ENCODE measurements around the gene FREM2.

- TF ChIP-seq POLR2A (IDR thresholded peaks at IDR 0.05): no peak
- TF ChIP-seq, protein P1, sequence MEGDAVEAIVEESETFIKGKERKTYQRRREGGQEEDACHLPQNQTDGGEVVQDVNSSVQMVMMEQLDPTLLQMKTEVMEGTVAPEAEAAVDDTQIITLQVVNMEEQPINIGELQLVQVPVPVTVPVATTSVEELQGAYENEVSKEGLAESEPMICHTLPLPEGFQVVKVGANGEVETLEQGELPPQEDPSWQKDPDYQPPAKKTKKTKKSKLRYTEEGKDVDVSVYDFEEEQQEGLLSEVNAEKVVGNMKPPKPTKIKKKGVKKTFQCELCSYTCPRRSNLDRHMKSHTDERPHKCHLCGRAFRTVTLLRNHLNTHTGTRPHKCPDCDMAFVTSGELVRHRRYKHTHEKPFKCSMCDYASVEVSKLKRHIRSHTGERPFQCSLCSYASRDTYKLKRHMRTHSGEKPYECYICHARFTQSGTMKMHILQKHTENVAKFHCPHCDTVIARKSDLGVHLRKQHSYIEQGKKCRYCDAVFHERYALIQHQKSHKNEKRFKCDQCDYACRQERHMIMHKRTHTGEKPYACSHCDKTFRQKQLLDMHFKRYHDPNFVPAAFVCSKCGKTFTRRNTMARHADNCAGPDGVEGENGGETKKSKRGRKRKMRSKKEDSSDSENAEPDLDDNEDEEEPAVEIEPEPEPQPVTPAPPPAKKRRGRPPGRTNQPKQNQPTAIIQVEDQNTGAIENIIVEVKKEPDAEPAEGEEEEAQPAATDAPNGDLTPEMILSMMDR (IDR thresholded peaks at IDR 0.05): no peak
These were observed 46.3 kb downstream of the FREM2 start for GRCh38 chr13:38733146-38733545.
